ENCODE data around the gene KAZN. TPM values are rescaled to one million over a fixed set of nuclear protein-coding genes. Genes with fewer than 3 reads are reported as not detected.

The KAZN gene
- total and polyA plus RNA-seq, 2 donors from 2014 or later: 17.4 to 60.8 TPM

- FAIRE-seq: no peak
- Histone ChIP-seq H3K4me3 (ENCODE audit: low read length in 3 of 3) (peak overlapping the region; percentile 24 to 54 (median 47)), H3K27ac (ENCODE audit: low read depth in 2 of 2, low read length in 2 of 2) (no peak overlapping the region), H3K27me3 (ENCODE audit: control insufficient read depth, insufficient read depth, low read length) (no peaks in the 10 kb centered on the region), H3K9ac (ENCODE audit: low read length in 3 of 3) (peak overlapping the region in 1 of 3 donors; percentile 26), H3K4me1 (ENCODE audit: control insufficient read depth in 2 of 3, insufficient read depth in 2 of 3, low read depth in 1 of 3, low read length in 3 of 3) (peaks cover 2 to 5% (median 3%) of the 10 kb centered on the region in 3 donors), H3K9me3 (ENCODE audit: control insufficient read depth in 2 of 3, insufficient read depth in 1 of 3, low read length in 3 of 3) (no peaks in the 10 kb centered on the region), H3K36me3 (ENCODE audit: control insufficient read depth in 2 of 3, insufficient read depth in 3 of 3, low read length in 3 of 3) (no peaks in the 10 kb centered on the region)
- DNase-seq: peak in 4 of 5 donors; percentile 65 to 86 (median 77)
- no peak for TF ChIP-seq CTCF (IDR thresholded peaks at IDR 0.05; ENCODE audit: borderline replicate concordance, extremely low read depth, insufficient read depth)
- intact Hi-C loops (cut with DNase I): no loop called here
Observed at GRCh38 chr1:14597343-14598006, 1.0 kb upstream of the KAZN start.

- Histone ChIP-seq H3K9me3 (ENCODE audit: control insufficient read depth in 2 of 3, insufficient read depth in 1 of 3, low read length in 3 of 3) (no peaks in the 10 kb centered on the region), H3K4me3 (ENCODE audit: low read length in 3 of 3) (peak overlapping the region; percentile 47 to 54 (median 50)), H3K9ac (ENCODE audit: low read length in 3 of 3) (peak overlapping the region in 1 of 3 donors; percentile 26), H3K36me3 (ENCODE audit: control insufficient read depth in 2 of 3, insufficient read depth in 3 of 3, low read length in 3 of 3) (no peaks in the 10 kb centered on the region), H3K4me1 (ENCODE audit: control insufficient read depth in 2 of 3, insufficient read depth in 2 of 3, low read depth in 1 of 3, low read length in 3 of 3) (peaks cover 2 to 7% (median 3%) of the 10 kb centered on the region in 3 donors), H3K27me3 (ENCODE audit: control insufficient read depth, insufficient read depth, low read length) (no peaks in the 10 kb centered on the region), H3K27ac (ENCODE audit: low read depth in 2 of 2, low read length in 2 of 2) (peak overlapping the region; percentile 11 to 47)
- intact Hi-C loops (cut with DNase I): no loop called here
- no peak for TF ChIP-seq CTCF (IDR thresholded peaks at IDR 0.05; ENCODE audit: borderline replicate concordance, extremely low read depth, insufficient read depth)
- FAIRE-seq: no peak
- DNase-seq: peak; percentile 62 to 78 (median 75)
Observed at GRCh38 chr1:14598007-14598497, 433 bp upstream of the KAZN start.

GRCh38 chr1:14599183-14599791 lies 802 bp downstream of the KAZN start:
- intact Hi-C loops (cut with DNase I): no loop called here
- Histone ChIP-seq H3K36me3 (ENCODE audit: control insufficient read depth in 2 of 3, insufficient read depth in 3 of 3, low read length in 3 of 3) (no peaks in the 10 kb centered on the region), H3K4me3 (ENCODE audit: low read length in 3 of 3) (peak overlapping the region; percentile 43 to 73 (median 54)), H3K9ac (ENCODE audit: low read length in 3 of 3) (peak overlapping the region in 2 of 3 donors; percentile 29 to 47), H3K4me1 (ENCODE audit: control insufficient read depth in 2 of 3, insufficient read depth in 2 of 3, low read depth in 1 of 3, low read length in 3 of 3) (peaks cover 2 to 7% (median 3%) of the 10 kb centered on the region in 3 donors), H3K27ac (ENCODE audit: low read depth in 2 of 2, low read length in 2 of 2) (peak overlapping the region in 1 of 2 donors; percentile 42), H3K27me3 (ENCODE audit: control insufficient read depth, insufficient read depth, low read length) (no peaks in the 10 kb centered on the region), H3K9me3 (ENCODE audit: control insufficient read depth in 2 of 3, insufficient read depth in 1 of 3, low read length in 3 of 3) (no peaks in the 10 kb centered on the region)
- TF ChIP-seq CTCF (IDR thresholded peaks at IDR 0.05; ENCODE audit: borderline replicate concordance, extremely low read depth, insufficient read depth): no peak
- no peak for FAIRE-seq
- DNase-seq: peak; percentile 50 to 81 (median 67)

Data from kidney (tissue), 14 donors.